Measurements from ENCODE around the gene RNU2-1. TPM values are rescaled to one million over a fixed set of nuclear protein-coding genes. Genes with fewer than 3 reads are reported as not detected.

RNU2-1 gene
- total and polyA plus RNA-seq, 2 of the 13 experiments (the other 11 are each of a cell fraction or from before 2014, with no cell fraction given): not detected

DNA sequence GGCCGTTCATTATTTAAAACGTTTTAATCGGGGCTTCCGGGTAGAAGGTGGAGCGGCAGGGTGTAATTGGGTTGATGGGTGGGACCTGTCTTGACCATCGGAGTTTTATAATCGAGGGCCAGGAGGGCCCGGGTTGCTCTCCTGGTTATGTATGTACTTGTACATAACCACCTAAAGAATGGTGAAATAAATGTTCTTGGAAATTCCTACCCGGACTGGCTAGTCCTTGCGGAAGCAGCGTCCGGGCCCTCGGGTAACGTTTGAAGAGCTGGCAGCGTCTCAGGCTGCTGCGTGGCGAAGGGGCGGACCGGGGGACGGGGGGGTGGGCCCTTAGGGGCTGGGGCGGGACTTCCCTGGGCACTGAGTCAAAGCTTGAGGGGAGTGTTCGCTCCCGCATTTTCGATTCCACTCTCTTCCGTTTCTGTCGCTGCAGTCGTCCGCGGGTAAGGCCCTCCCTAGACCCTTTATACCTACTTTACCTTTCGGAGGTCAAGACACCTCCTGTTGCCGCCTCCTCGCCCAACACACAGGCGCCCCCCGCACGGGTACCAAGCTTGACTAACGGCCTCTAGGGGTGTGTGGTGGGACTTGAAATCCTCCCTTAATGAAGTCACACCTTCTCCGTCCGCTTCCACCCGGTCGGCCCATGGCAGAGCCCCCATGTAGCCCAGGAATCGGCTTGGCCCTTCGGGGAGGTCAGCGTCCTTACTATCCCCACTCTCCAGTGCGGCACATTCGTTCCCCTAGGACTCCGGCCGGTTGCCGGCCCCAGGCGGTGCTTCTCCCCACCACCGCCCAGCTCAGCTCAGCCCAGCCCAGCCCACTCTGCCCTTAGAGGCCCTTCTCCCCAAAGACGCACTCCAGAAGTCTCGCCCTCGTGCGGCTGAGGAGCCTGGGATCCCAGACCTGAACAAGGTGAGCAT lies 22.0 kb downstream of the RNU2-1 start, which contains the start of gene TMEM106A (continued):
- TF ChIP-seq RFX1 (IDR thresholded peaks at IDR 0.05) (no peak), GLI4 (CRISPR knock-in tag; IDR thresholded peaks at IDR 0.05; ENCODE audit: borderline replicate concordance) (peak; percentile 61; the same call in 1 of the 2 replicates), ZNF431 (CRISPR knock-in tag; IDR thresholded peaks at IDR 0.05; ENCODE audit: borderline replicate concordance, low read depth) (peak; percentile 80; the same call in 1 of the 2 replicates), ZNF557 (CRISPR knock-in tag; IDR thresholded peaks at IDR 0.05) (no peak), ZNF564 (CRISPR knock-in tag; IDR thresholded peaks at IDR 0.05) (no peak; the same call in 1 of the 2 replicates), ZNF143 (CRISPR knock-in tag; IDR thresholded peaks at IDR 0.05) (no peak), ELF4 (CRISPR knock-in tag; IDR thresholded peaks at IDR 0.05; ENCODE audit: borderline replicate concordance) (peak; percentile 82; the same call in 1 of the 2 replicates), SNRNP70 (IDR thresholded peaks at IDR 0.05; ENCODE audit: low read depth, low read length) (no peak), ZBTB3 (CRISPR knock-in tag; IDR thresholded peaks at IDR 0.05; ENCODE audit: borderline replicate concordance, low read depth) (no peak), ZNF839 (CRISPR knock-in tag; IDR thresholded peaks at IDR 0.05; ENCODE audit: borderline replicate concordance) (no peak; the same call in 1 of the 2 replicates), PATZ1 (CRISPR knock-in tag; IDR thresholded peaks at IDR 0.05) (peak; percentile 88), ZNF746 (CRISPR knock-in tag; IDR thresholded peaks at IDR 0.05) (peak; percentile 36; the same call in 1 of the 2 replicates), ZNF670 (CRISPR knock-in tag; IDR thresholded peaks at IDR 0.05; ENCODE audit: borderline replicate concordance) (no peak), ISX (CRISPR knock-in tag; conservative IDR thresholded peaks at IDR 0.05) (no peak), ZNF556 (CRISPR knock-in tag; IDR thresholded peaks at IDR 0.05; ENCODE audit: borderline replicate concordance) (no peak), FOSL1 (CRISPR knock-in tag; IDR thresholded peaks at IDR 0.05; ENCODE audit: borderline replicate concordance) (no peak), CSRNP2 (CRISPR knock-in tag; conservative IDR thresholded peaks at IDR 0.05; ENCODE audit: low read depth) (no peak)
- TF ChIP-seq, protein P1, sequence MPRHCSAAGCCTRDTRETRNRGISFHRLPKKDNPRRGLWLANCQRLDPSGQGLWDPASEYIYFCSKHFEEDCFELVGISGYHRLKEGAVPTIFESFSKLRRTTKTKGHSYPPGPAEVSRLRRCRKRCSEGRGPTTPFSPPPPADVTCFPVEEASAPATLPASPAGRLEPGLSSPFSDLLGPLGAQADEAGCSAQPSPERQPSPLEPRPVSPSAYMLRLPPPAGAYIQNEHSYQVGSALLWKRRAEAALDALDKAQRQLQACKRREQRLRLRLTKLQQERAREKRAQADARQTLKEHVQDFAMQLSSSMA (CRISPR knock-in tag; IDR thresholded peaks at IDR 0.05): no peak
- TF ChIP-seq, protein P2, sequence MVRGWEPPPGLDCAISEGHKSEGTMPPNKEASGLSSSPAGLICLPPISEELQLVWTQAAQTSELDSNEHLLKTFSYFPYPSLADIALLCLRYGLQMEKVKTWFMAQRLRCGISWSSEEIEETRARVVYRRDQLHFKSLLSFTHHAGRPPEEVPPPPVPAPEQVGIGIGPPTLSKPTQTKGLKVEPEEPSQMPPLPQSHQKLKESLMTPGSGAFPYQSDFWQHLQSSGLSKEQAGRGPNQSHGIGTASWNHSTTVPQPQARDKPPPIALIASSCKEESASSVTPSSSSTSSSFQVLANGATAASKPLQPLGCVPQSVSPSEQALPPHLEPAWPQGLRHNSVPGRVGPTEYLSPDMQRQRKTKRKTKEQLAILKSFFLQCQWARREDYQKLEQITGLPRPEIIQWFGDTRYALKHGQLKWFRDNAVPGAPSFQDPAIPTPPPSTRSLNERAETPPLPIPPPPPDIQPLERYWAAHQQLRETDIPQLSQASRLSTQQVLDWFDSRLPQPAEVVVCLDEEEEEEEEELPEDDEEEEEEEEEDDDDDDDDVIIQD (CRISPR knock-in tag; IDR thresholded peaks at IDR 0.05; ENCODE audit: low read depth): no peak
- TF ChIP-seq, protein P3, sequence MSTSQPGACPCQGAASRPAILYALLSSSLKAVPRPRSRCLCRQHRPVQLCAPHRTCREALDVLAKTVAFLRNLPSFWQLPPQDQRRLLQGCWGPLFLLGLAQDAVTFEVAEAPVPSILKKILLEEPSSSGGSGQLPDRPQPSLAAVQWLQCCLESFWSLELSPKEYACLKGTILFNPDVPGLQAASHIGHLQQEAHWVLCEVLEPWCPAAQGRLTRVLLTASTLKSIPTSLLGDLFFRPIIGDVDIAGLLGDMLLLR (CRISPR knock-in tag; IDR thresholded peaks at IDR 0.05): peak; percentile 51; the same call in 1 of the 2 replicates
